ENCODE results near the gene MAGI3.

DNA sequence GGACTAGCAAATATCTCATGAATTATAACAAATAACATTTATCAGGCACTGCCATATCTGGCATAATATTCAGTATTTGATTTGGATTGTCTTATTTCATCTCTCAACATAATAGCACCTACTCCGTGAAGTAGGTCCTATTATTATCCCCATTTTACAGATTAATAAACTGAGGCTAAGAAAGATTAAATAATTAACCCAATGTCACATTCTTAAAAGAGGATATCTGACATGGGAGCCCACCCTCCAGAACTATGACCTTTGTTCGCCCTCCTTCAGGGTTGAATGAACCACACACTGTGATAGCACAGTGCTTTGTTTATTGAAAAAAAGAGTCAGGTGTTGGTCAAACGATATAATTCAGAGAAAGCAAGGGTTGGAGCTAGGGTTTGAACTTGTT lies 19.4 kb upstream of the MAGI3 start:
- TF ChIP-seq, protein P1, sequence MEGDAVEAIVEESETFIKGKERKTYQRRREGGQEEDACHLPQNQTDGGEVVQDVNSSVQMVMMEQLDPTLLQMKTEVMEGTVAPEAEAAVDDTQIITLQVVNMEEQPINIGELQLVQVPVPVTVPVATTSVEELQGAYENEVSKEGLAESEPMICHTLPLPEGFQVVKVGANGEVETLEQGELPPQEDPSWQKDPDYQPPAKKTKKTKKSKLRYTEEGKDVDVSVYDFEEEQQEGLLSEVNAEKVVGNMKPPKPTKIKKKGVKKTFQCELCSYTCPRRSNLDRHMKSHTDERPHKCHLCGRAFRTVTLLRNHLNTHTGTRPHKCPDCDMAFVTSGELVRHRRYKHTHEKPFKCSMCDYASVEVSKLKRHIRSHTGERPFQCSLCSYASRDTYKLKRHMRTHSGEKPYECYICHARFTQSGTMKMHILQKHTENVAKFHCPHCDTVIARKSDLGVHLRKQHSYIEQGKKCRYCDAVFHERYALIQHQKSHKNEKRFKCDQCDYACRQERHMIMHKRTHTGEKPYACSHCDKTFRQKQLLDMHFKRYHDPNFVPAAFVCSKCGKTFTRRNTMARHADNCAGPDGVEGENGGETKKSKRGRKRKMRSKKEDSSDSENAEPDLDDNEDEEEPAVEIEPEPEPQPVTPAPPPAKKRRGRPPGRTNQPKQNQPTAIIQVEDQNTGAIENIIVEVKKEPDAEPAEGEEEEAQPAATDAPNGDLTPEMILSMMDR (IDR thresholded peaks at IDR 0.05; ENCODE audit: low read depth, low read length): no peak
- TF ChIP-seq EZH2phosphoT487 (IDR thresholded peaks at IDR 0.05; ENCODE audit: low read depth): no peak

Data from OCI-LY3 (cell line).